Aorta (tissue), 5 donors: ENCODE measurements around the gene OR5AC2. TPM values are rescaled to one million over a fixed set of nuclear protein-coding genes. Genes with fewer than 3 reads are reported as not detected.

ENCODE experiments used
- ATAC-seq: fragments of 200-7000 bp; cut with Tn5 transposase; one replicate; pipeline ENCODE4 v1.9.1; 2022; ENCODE audit warnings: moderate library complexity; ENCODE audit not compliant: low FRiP score
- DNase-seq, 2 donors: peaks; one replicate each; pipeline ENCODE4 v3.0.0-alpha.2; 2020
- H3K27ac ChIP-seq, 2 donors: one replicate each; pipeline ENCODE4 v1.5.1; 2013; ENCODE audit warnings: low read length in 2 of 2, mild to moderate bottlenecking in 2 of 2, moderate library complexity in 2 of 2, control low read depth in 1 of 2, inconsistent platforms in 1 of 2, low read depth in 1 of 2
- H3K27me3 ChIP-seq, 2 donors: one replicate each; pipeline ENCODE4 v1.6.1; 2013; ENCODE audit warnings: control low read depth in 1 of 2, low read length in 1 of 2, mild to moderate bottlenecking in 1 of 2, moderate library complexity in 1 of 2; ENCODE audit not compliant: insufficient read depth in 2 of 2, control insufficient read depth in 1 of 2
- H3K36me3 ChIP-seq, 2 donors: one replicate each; pipeline ENCODE4 v1.6.1; 2013; ENCODE audit warnings: control low read depth in 1 of 2, low read length in 1 of 2, mild to moderate bottlenecking in 1 of 2; ENCODE audit not compliant: insufficient read depth in 2 of 2, control insufficient read depth in 1 of 2
- H3K4me1 ChIP-seq, 2 donors: one replicate each; pipeline ENCODE4 v1.6.1; 2013; ENCODE audit warnings: low read length in 2 of 2, control low read depth in 1 of 2, mild to moderate bottlenecking in 1 of 2, moderate library complexity in 1 of 2; ENCODE audit not compliant: insufficient read depth in 2 of 2, control insufficient read depth in 1 of 2
- H3K4me3 ChIP-seq, 2 donors: one replicate each; pipeline ENCODE4 v1.5.1; 2013; ENCODE audit warnings: low read length in 2 of 2, control low read depth in 1 of 2, mild to moderate bottlenecking in 1 of 2
- H3K9me3 ChIP-seq: one replicate; pipeline ENCODE4 v1.6.1; 2013; ENCODE audit warnings: mild to moderate bottlenecking, low read length; ENCODE audit not compliant: control insufficient read depth
- WGBS, 2 donors: extraction: QIAGEN DNeasy Blood & Tissue Kit; methylation state at CpG; one replicate each; pipeline ENCODE4 v1.1.7; 2013; 5-methylcytosine and 5-hydroxymethylcytosine counted together
- intact Hi-C, 2 donors: fragments of 100-400 bp; cut with DNase I; formaldehyde crosslinking; loops; one replicate each; pipeline versions ENCODE4 v1.14.2 to v1.15.0; 2022
- long read RNA-seq, 2 donors: library from polyadenylated mRNA; unstranded; transcript quantifications; one replicate each; pipeline ENCODE4 v2.0.0, GENCODE V29; 2020 to 2021
- polyA plus RNA-seq, 2 donors: library from polyadenylated mRNA; stranded (reverse); fragments of 200-250 nt; gene quantifications; one replicate each; pipeline ENCODE4 v1.2.3, GENCODE V29; 2013
- total RNA-seq, 2 donors: library from RNA; stranded (reverse); fragmentation: NEBNext Ultra II Directional; extraction: Animal tissue kit (Norgen Biotek cat#: 25700); gene quantifications; one replicate each; pipeline ENCODE4 v1.2.1, GENCODE V29; 2021
- donor health status: healthy with polysubstance abuse.
- donor health status: Bipolar disorder and iron deficiency.
- donor health status: DM: no; HTN: no; CAD: no.
- donor health status: DM: no; HTN: no; CAD: no.
- donor health status: DM: yes; HTN: yes; CAD: no.

The OR5AC2 gene
- total RNA-seq (not detected), polyA plus RNA-seq (not detected)
- long read RNA-seq, donor 1, result 0 reads
- long read RNA-seq, donor 2, result 0 reads

GRCh38 chr3:98086873-98087272 lies at the start of gene OR5AC2:
Gene OR5AC2, plus strand, starts transcription at chr3:98087173. Its CDS starts 0 bp downstream, at chr3:98087173.
- Histone ChIP-seq H3K27me3 (no peaks in the 10 kb centered on the region), H3K4me3 (no peak within 1 kb of the TSS), H3K9me3 (no peaks in the 10 kb centered on the region), H3K4me1 (no peaks in the 10 kb centered on the region), H3K27ac (no peak within 1 kb of the TSS), H3K36me3 (no peaks in the 10 kb centered on the region)
- intact Hi-C loops, result no loop called here
- WGBS, 2 donors, result 72 to 86% methylated on average over 4 of the region's 4 CpGs
- no peak for DNase-seq
- ATAC-seq, result no peak

- DNase-seq (no peak), ATAC-seq (no peak)
- H3K9me3 ChIP-seq, result no peaks in the 10 kb centered on the region
- WGBS, 2 donors, result 44 to 53% methylated on average over 3 of the region's 3 CpGs
- H3K4me3 ChIP-seq, result no peak overlapping the region
- no peaks in the 10 kb centered on the region for H3K36me3 ChIP-seq
- intact Hi-C loops, result no loop called here
- H3K4me1 ChIP-seq, result no peaks in the 10 kb centered on the region
- no peaks in the 10 kb centered on the region for H3K27me3 ChIP-seq
- no peak overlapping the region for H3K27ac ChIP-seq
Observed at GRCh38 chr3:98038286-98038685, 48.7 kb upstream of the OR5AC2 start.

GRCh38 chr3:98038876-98039275 lies 48.1 kb upstream of the OR5AC2 start:
- no peaks in the 10 kb centered on the region for H3K4me1 ChIP-seq
- H3K9me3 ChIP-seq, result no peaks in the 10 kb centered on the region
- no peak overlapping the region for H3K4me3 ChIP-seq
- WGBS, 2 donors, result 57 to 63% methylated on average over 3 of the region's 3 CpGs
- H3K36me3 ChIP-seq, result no peaks in the 10 kb centered on the region
- intact Hi-C loops, result no loop called here
- ATAC-seq (no peak), DNase-seq (no peak)
- no peaks in the 10 kb centered on the region for H3K27me3 ChIP-seq
- H3K27ac ChIP-seq, result no peak overlapping the region

- peak in 1 of 2 donors; percentile 58 for DNase-seq
- no peaks in the 10 kb centered on the region for H3K36me3 ChIP-seq
- no peaks in the 10 kb centered on the region for H3K9me3 ChIP-seq
- peak; percentile 91 for ATAC-seq
- no peaks in the 10 kb centered on the region for H3K4me1 ChIP-seq
- intact Hi-C loops, result loop anchor here (5.0 to 10.0 kb wide), 2 partner anchors 288 to 295 kb away; no protein-coding TSS in a partner anchor
- H3K27me3 ChIP-seq, result no peaks in the 10 kb centered on the region
- no peak overlapping the region for H3K27ac ChIP-seq
- 15% methylated on average over 13 of the region's 13 CpGs for WGBS, 2 donors
- no peak overlapping the region for H3K4me3 ChIP-seq
Observed at GRCh38 chr3:98039322-98040024, 47.5 kb upstream of the OR5AC2 start.

GRCh38 chr3:98041350-98041749 lies 45.6 kb upstream of the OR5AC2 start:
- H3K9me3 ChIP-seq, result no peaks in the 10 kb centered on the region
- H3K27ac ChIP-seq, result no peak overlapping the region
- no peaks in the 10 kb centered on the region for H3K4me1 ChIP-seq
- WGBS, 2 donors, result 87 to 95% methylated on average over 1 of the region's 1 CpG
- no peaks in the 10 kb centered on the region for H3K36me3 ChIP-seq
- no peak for ATAC-seq
- H3K27me3 ChIP-seq, result no peaks in the 10 kb centered on the region
- no peak overlapping the region for H3K4me3 ChIP-seq
- intact Hi-C loops, result loop anchor here (5.0 to 10.0 kb wide), 2 partner anchors 286 to 293 kb away; no protein-coding TSS in a partner anchor
- DNase-seq, result no peak

GRCh38 chr3:98048586-98048985 lies 38.4 kb upstream of the OR5AC2 start:
- ATAC-seq (no peak), DNase-seq (no peak)
- H3K4me1 ChIP-seq, result no peaks in the 10 kb centered on the region
- H3K9me3 ChIP-seq, result no peaks in the 10 kb centered on the region
- no peaks in the 10 kb centered on the region for H3K36me3 ChIP-seq
- no peak overlapping the region for H3K4me3 ChIP-seq
- no peak overlapping the region for H3K27ac ChIP-seq
- intact Hi-C loops, result loop anchor here in 1 of 2 donors (10.0 kb wide), 1 partner anchor 286 kb away; no protein-coding TSS in a partner anchor
- 43 to 54% methylated on average over 1 of the region's 1 CpG for WGBS, 2 donors
- H3K27me3 ChIP-seq, result no peaks in the 10 kb centered on the region

GRCh38 chr3:98049271-98049670 lies 37.7 kb upstream of the OR5AC2 start:
- Histone ChIP-seq H3K4me3 (no peak overlapping the region), H3K4me1 (no peaks in the 10 kb centered on the region), H3K36me3 (no peaks in the 10 kb centered on the region), H3K9me3 (no peaks in the 10 kb centered on the region), H3K27me3 (no peaks in the 10 kb centered on the region), H3K27ac (no peak overlapping the region)
- 50 to 74% methylated on average over 1 of the region's 1 CpG for WGBS, 2 donors
- intact Hi-C loops, result loop anchor here in 1 of 2 donors (10.0 kb wide), 1 partner anchor 286 kb away; no protein-coding TSS in a partner anchor
- DNase-seq (no peak), ATAC-seq (no peak)

- Histone ChIP-seq H3K4me3 (no peak overlapping the region), H3K36me3 (no peaks in the 10 kb centered on the region), H3K4me1 (no peaks in the 10 kb centered on the region), H3K27me3 (no peaks in the 10 kb centered on the region), H3K27ac (no peak overlapping the region), H3K9me3 (no peaks in the 10 kb centered on the region)
- intact Hi-C loops, result no loop called here
- DNase-seq (no peak), ATAC-seq (no peak)
Observed at GRCh38 chr3:98056035-98056434, 30.9 kb upstream of the OR5AC2 start.

- Histone ChIP-seq H3K36me3 (no peaks in the 10 kb centered on the region), H3K27me3 (no peaks in the 10 kb centered on the region), H3K4me3 (no peak overlapping the region), H3K4me1 (no peaks in the 10 kb centered on the region), H3K9me3 (no peaks in the 10 kb centered on the region), H3K27ac (no peak overlapping the region)
- 92 to 100% methylated on average over 1 of the region's 1 CpG for WGBS, 2 donors
- intact Hi-C loops, result no loop called here
- DNase-seq (no peak), ATAC-seq (no peak)
Observed at GRCh38 chr3:98057631-98058030, 29.3 kb upstream of the OR5AC2 start.
